Measurements from ENCODE around the gene SMYD3. TPM values are rescaled to one million over a fixed set of nuclear protein-coding genes. Genes with fewer than 3 reads are reported as not detected.

SMYD3 gene
- total and polyA plus RNA-seq, 2 of the 13 experiments (the other 11 are each of a cell fraction or from before 2014, with no cell fraction given) = 27.7 to 35.8 TPM

- no peak for TF ChIP-seq SP2 (CRISPR knock-in tag; IDR thresholded peaks at IDR 0.05)
- TF ChIP-seq LBX2 (CRISPR knock-in tag; IDR thresholded peaks at IDR 0.05; ENCODE audit: borderline replicate concordance) = no peak
- no peak for TF ChIP-seq MYC (CRISPR knock-in tag; IDR thresholded peaks at IDR 0.05; ENCODE audit: borderline replicate concordance)
Observed at GRCh38 chr1:245876586-245876985, 630.5 kb downstream of the SMYD3 start (continued).

GRCh38 chr1:245875581-245876261 is 631.4 kb downstream of the SMYD3 start:
- no peak overlapping the region for H2AFZ ChIP-seq (ENCODE audit: low read length)
- H3K4me1 ChIP-seq (ENCODE audit: insufficient read depth, low read length) = peaks cover 7% of the 10 kb centered on the region; the same call in 1 of the 2 replicates
- 82% methylated on average over 4 of the region's 4 CpGs for WGBS (ENCODE audit: low lambda C conversion rate)
- no peaks in the 10 kb centered on the region for H3K36me3 ChIP-seq (replicated peaks in 1 of 2; ENCODE audit: control insufficient read depth in 1 of 2, insufficient read depth in 2 of 2, low read length in 2 of 2)
- H3K9me3 ChIP-seq (ENCODE audit: low read length) = no peaks in the 10 kb centered on the region
- DNase-seq (ENCODE audit: low spot score) (no peak), FAIRE-seq (no peak), ATAC-seq (no peak)
- no peaks in the 10 kb centered on the region for H4K20me1 ChIP-seq (ENCODE audit: insufficient read depth, low read length)
- H3K4me3 ChIP-seq (replicated peaks in 1 of 3; ENCODE audit: insufficient read depth in 1 of 3, low read depth in 2 of 3, low read length in 3 of 3) = no peak overlapping the region
- CTCF ChIA-PET (ENCODE audit: low intra/inter-chr PET ratio, low total read pairs) = no interaction called here
- no peaks in the 10 kb centered on the region for H3K27me3 ChIP-seq (ENCODE audit: control insufficient read depth in 1 of 2, insufficient read depth in 2 of 2, low read length in 2 of 2)
- no peak for TF ChIP-seq ZNF446 (CRISPR knock-in tag; IDR thresholded peaks at IDR 0.05)
- TF ChIP-seq FOSL2 (CRISPR knock-in tag; IDR thresholded peaks at IDR 0.05) = no peak
- no peak for TF ChIP-seq BRD4 (CRISPR knock-in tag; IDR thresholded peaks at IDR 0.05)
- no peaks in the 10 kb centered on the region for H3K79me2 ChIP-seq (ENCODE audit: insufficient read depth, low read length)
- H3K27ac ChIP-seq (ENCODE audit: extremely low read length, insufficient read depth, low read length) = no peak overlapping the region
- in situ Hi-C loops (cut with HindIII; ENCODE audit: extremely low pct_ligation_motif_present, low pct_unique_long_range_greater_than_20kb) (no loop called here), intact Hi-C loops (cut with micrococcal nuclease; ENCODE audit: unreplicated experiment) (no loop called here)
- no TSS peak for BruUV-seq (replicated peaks)
- POLR2A ChIA-PET = no interaction called here
- no peak overlapping the region for H3K9ac ChIP-seq (ENCODE audit: insufficient read depth, low read depth, low read length)
- H3K4me2 ChIP-seq (ENCODE audit: low read depth, low read length) = no peak overlapping the region
